HepG2 (cell line): ENCODE measurements around the gene LSMEM2. TPM values are rescaled to one million over a fixed set of nuclear protein-coding genes. Genes with fewer than 3 reads are reported as not detected.

ENCODE experiments used
- BORCS8-MEF2B ChIP-seq: sonication (generic); formaldehyde crosslinking; IDR thresholded peaks from 2 replicates; pipeline ENCODE4 v1.8.0; 2022; ENCODE audit warnings: mild to moderate bottlenecking, missing genetic modification reagents
- FOSL2 ChIP-seq: sonication (generic); formaldehyde crosslinking; IDR thresholded peaks from 2 replicates; pipeline ENCODE4 v1.4.0; 2020; ENCODE audit warnings: missing genetic modification reagents
- PITX1 ChIP-seq: sonication (generic); formaldehyde crosslinking; IDR thresholded peaks from 2 replicates; pipeline ENCODE4 v1.5.1; 2020; ENCODE audit warnings: mild to moderate bottlenecking, missing genetic modification reagents
- PLRG1 ChIP-seq: fragments of 450-650 bp; conservative IDR thresholded peaks from 2 replicates; pipeline ENCODE4 v1.6.1; 2016
- REPIN1 ChIP-seq: sonication (generic); formaldehyde crosslinking; IDR thresholded peaks from 2 replicates; pipeline ENCODE4 v1.8.0; 2022; ENCODE audit warnings: missing genetic modification reagents, low read depth, mild to moderate bottlenecking, borderline replicate concordance
- ZNF354B ChIP-seq: sonication (generic); formaldehyde crosslinking; IDR thresholded peaks from 2 replicates; pipeline ENCODE4 v1.8.0; 2022; ENCODE audit warnings: mild to moderate bottlenecking, missing genetic modification reagents
- ZNF547 ChIP-seq: sonication (generic); formaldehyde crosslinking; IDR thresholded peaks from 2 replicates; pipeline ENCODE4 v1.5.1; 2020; ENCODE audit warnings: mild to moderate bottlenecking, missing genetic modification reagents
- polyA plus RNA-seq, 8 experiments: library from polyadenylated mRNA; depleted of rRNA in 3 of 8; stranded (reverse) in 7 of 8; unstranded in 1 of 8; fragments of >200 nt; fragmentation: Illumina TruSeq in 4 of 8; extraction: Trizol in 4 of 8; gene quantifications; 2 replicates each; pipeline versions ENCODE4 v1.2.1 to v1.2.3, GENCODE V29; 2011 to 2016; ENCODE audit warnings: low read depth in 4 of 8, missing spikeins in 1 of 8, mixed read lengths in 1 of 8; ENCODE audit not compliant: insufficient read depth in 1 of 8
- total RNA-seq, 5 experiments: library from RNA; depleted of rRNA; stranded (reverse); fragments of >200 nt; fragmentation: Illumina TruSeq; extraction: Trizol; gene quantifications; 2 replicates each; pipeline ENCODE4 v1.2.3, GENCODE V29; 2016; ENCODE audit warnings: low read depth in 1 of 5
- TF ChIP-seq, protein P1 (sequence below): sonication (generic); formaldehyde crosslinking; IDR thresholded peaks from 2 replicates; pipeline ENCODE4 v1.5.1; 2020; ENCODE audit warnings: mild to moderate bottlenecking, missing genetic modification reagents, moderate library complexity
- TF ChIP-seq, protein P2 (sequence below): sonication (generic); formaldehyde crosslinking; IDR thresholded peaks from 2 replicates; pipeline ENCODE4 v1.5.1; 2020; ENCODE audit warnings: missing genetic modification reagents, mild to moderate bottlenecking, borderline replicate concordance
- TF ChIP-seq, protein P3 (sequence below): IDR thresholded peaks from 2 replicates; pipeline ENCODE4 v1.6.1; 2016; ENCODE audit warnings: missing biosample characterization, missing genetic modification reagents, low read depth

Gene LSMEM2
- total and polyA plus RNA-seq, 2 of the 13 experiments (the other 11 are each of a cell fraction or from before 2014, with no cell fraction given) = 0.07 to 0.41 TPM

DNA sequence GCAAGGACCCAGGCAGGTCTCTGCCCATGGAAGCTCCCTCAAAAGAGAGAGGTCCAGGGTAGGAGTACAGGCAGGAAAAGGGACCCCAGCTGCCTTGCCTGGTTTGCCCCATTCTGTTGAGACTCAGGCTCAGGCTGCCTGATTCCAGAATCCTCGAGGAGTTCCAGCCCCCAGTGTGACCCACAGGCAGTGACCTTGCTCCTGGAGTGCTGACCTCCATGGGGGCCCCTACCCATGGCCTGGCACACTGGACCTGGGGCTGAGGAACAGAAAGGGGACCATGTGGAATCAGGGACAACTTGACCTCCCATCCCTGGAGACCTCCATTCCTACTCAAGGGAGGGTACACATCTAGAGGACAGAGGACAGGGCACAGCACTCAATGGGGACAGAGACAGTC, 13.3 kb upstream of the LSMEM2 start (continued):
- TF ChIP-seq, protein P1, sequence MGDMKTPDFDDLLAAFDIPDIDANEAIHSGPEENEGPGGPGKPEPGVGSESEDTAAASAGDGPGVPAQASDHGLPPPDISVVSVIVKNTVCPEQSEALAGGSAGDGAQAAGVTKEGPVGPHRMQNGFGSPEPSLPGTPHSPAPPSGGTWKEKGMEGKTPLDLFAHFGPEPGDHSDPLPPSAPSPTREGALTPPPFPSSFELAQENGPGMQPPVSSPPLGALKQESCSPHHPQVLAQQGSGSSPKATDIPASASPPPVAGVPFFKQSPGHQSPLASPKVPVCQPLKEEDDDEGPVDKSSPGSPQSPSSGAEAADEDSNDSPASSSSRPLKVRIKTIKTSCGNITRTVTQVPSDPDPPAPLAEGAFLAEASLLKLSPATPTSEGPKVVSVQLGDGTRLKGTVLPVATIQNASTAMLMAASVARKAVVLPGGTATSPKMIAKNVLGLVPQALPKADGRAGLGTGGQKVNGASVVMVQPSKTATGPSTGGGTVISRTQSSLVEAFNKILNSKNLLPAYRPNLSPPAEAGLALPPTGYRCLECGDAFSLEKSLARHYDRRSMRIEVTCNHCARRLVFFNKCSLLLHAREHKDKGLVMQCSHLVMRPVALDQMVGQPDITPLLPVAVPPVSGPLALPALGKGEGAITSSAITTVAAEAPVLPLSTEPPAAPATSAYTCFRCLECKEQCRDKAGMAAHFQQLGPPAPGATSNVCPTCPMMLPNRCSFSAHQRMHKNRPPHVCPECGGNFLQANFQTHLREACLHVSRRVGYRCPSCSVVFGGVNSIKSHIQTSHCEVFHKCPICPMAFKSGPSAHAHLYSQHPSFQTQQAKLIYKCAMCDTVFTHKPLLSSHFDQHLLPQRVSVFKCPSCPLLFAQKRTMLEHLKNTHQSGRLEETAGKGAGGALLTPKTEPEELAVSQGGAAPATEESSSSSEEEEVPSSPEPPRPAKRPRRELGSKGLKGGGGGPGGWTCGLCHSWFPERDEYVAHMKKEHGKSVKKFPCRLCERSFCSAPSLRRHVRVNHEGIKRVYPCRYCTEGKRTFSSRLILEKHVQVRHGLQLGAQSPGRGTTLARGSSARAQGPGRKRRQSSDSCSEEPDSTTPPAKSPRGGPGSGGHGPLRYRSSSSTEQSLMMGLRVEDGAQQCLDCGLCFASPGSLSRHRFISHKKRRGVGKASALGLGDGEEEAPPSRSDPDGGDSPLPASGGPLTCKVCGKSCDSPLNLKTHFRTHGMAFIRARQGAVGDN = 0 out of 2 replicates have a peak, but pooled peaks have one; percentile 2
- TF ChIP-seq, protein P2, sequence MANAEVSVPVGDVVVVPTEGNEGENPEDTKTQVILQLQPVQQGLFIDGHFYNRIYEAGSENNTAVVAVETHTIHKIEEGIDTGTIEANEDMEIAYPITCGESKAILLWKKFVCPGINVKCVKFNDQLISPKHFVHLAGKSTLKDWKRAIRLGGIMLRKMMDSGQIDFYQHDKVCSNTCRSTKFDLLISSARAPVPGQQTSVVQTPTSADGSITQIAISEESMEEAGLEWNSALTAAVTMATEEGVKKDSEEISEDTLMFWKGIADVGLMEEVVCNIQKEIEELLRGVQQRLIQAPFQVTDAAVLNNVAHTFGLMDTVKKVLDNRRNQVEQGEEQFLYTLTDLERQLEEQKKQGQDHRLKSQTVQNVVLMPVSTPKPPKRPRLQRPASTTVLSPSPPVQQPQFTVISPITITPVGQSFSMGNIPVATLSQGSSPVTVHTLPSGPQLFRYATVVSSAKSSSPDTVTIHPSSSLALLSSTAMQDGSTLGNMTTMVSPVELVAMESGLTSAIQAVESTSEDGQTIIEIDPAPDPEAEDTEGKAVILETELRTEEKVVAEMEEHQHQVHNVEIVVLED (CRISPR knock-in tag) = 0 out of 2 replicates have a peak, but pooled peaks have one; percentile 34
- TF ChIP-seq PLRG1 (no peak), PITX1 (CRISPR knock-in tag) (no peak), REPIN1 (no peak), ZNF354B (CRISPR knock-in tag) (no peak), FOSL2 (CRISPR knock-in tag) (no peak), BORCS8-MEF2B (CRISPR knock-in tag) (no peak), ZNF547 (CRISPR knock-in tag) (0 out of 2 replicates have a peak, but pooled peaks have one; percentile 29)
- TF ChIP-seq, protein P3, sequence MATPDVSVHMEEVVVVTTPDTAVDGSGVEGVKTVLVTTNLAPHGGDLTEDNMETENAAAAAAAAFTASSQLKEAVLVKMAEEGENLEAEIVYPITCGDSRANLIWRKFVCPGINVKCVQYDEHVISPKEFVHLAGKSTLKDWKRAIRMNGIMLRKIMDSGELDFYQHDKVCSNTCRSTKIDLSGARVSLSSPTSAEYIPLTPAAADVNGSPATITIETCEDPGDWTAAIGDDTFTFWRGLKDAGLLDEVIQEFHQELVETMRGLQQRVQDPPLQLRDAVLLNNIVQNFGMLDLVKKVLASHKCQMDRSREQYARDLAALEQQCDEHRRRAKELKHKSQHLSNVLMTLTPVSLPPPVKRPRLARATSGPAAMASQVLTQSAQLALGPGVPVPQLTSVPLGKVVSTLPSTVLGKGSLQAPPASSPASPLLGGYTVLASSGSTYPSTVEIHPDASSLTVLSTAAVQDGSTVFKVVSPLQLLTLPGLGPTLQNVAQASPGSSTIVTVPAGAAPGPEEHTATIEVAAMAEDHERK = no peak
- TF ChIP-seq, all 625 proteins: peak for 6
